Breast epithelium (tissue), 3 donors: ENCODE data around the gene RAB2B.

Experiments
- POLR2A ChIP-seq: fragments of 450-650 bp; IDR thresholded peaks from one replicate; pipeline ENCODE4 v1.6.1; 2016; ENCODE audit warnings: antibody characterized with exemption, mild to moderate bottlenecking, moderate library complexity
- TF ChIP-seq, protein P1 (sequence below), 3 donors: fragments of 450-650 bp; IDR thresholded peaks; one replicate each; pipeline ENCODE4 v1.5.1; 2016 to 2017; ENCODE audit warnings: antibody characterized with exemption in 3 of 3, mild to moderate bottlenecking in 3 of 3, moderate library complexity in 3 of 3

DNA sequence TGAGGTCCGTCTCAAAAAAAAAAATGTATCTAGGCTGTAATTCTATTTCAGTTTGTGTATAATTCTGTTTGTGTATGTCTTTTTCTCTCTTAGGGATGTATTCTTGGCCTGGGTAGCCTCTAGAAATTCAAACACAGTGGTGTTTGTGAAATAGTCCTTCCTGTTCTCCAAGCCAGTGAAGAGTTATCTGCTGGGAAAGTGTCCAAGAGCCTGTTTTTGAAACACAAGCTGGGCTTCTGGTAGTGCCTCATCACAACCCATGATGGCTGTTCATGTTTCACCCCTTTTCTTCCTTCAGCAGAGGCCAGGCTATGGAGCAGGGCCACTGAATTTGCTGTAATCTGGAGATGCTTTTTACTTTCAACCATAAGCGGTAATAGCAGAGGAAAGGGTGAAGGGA lies 19.7 kb upstream of the RAB2B start:
- TF ChIP-seq POLR2A: no peak
- TF ChIP-seq, protein P1, sequence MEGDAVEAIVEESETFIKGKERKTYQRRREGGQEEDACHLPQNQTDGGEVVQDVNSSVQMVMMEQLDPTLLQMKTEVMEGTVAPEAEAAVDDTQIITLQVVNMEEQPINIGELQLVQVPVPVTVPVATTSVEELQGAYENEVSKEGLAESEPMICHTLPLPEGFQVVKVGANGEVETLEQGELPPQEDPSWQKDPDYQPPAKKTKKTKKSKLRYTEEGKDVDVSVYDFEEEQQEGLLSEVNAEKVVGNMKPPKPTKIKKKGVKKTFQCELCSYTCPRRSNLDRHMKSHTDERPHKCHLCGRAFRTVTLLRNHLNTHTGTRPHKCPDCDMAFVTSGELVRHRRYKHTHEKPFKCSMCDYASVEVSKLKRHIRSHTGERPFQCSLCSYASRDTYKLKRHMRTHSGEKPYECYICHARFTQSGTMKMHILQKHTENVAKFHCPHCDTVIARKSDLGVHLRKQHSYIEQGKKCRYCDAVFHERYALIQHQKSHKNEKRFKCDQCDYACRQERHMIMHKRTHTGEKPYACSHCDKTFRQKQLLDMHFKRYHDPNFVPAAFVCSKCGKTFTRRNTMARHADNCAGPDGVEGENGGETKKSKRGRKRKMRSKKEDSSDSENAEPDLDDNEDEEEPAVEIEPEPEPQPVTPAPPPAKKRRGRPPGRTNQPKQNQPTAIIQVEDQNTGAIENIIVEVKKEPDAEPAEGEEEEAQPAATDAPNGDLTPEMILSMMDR (IDR thresholded peaks at IDR 0.05): no peak
